Astrocyte (in vitro differentiated cells and primary cell): ENCODE measurements around the gene COL24A1. TPM values are rescaled to one million over a fixed set of nuclear protein-coding genes. Genes with fewer than 3 reads are reported as not detected.

Experiments
- DNase-seq: peaks from one replicate; pipeline ENCODE4 v3.0.0-alpha.2; 2010; ENCODE audit warnings: low read depth
- FAIRE-seq: peaks from 2 replicates; lab custom pipeline; 2011; peaks lifted over from hg19 to GRCh38; lab: Jason Lieb, UNC
- H2AFZ ChIP-seq: 2 replicates; pipeline ENCODE4 v1.6.0; 2012; ENCODE audit warnings: low read depth, low read length, inconsistent platforms
- H3K27ac ChIP-seq: 2 replicates; pipeline ENCODE4 v1.5.1; 2011; ENCODE audit warnings: low read depth, low read length, inconsistent platforms
- H3K27me3 ChIP-seq: 2 replicates; pipeline ENCODE4 v1.6.0; 2011; ENCODE audit warnings: low read length, inconsistent platforms; ENCODE audit not compliant: insufficient read depth
- H3K36me3 ChIP-seq: 2 replicates; pipeline ENCODE4 v1.5.1; 2011; ENCODE audit warnings: low read length, inconsistent platforms; ENCODE audit not compliant: insufficient read depth
- H3K4me1 ChIP-seq: 2 replicates; pipeline ENCODE4 v1.5.1; 2011; ENCODE audit warnings: low read length, inconsistent platforms; ENCODE audit not compliant: insufficient read depth
- H3K4me2 ChIP-seq: 2 replicates; pipeline ENCODE4 v1.6.0; 2012; ENCODE audit warnings: low read length, inconsistent platforms
- H3K4me3 ChIP-seq: 2 replicates; pipeline ENCODE4 v1.5.1; 2011; ENCODE audit warnings: low read depth, mild to moderate bottlenecking, low read length, inconsistent platforms; ENCODE audit not compliant: insufficient read depth
- H3K79me2 ChIP-seq: 2 replicates; pipeline ENCODE4 v1.6.0; 2012; ENCODE audit warnings: mild to moderate bottlenecking, low read length, inconsistent platforms; ENCODE audit not compliant: insufficient read depth
- H3K9ac ChIP-seq: 2 replicates; pipeline ENCODE4 v1.6.0; 2012; ENCODE audit warnings: mild to moderate bottlenecking, low read length, inconsistent platforms
- H3K9me3 ChIP-seq: 2 replicates; pipeline ENCODE4 v1.5.1; 2012; ENCODE audit warnings: low read depth, mild to moderate bottlenecking, low read length, inconsistent platforms; ENCODE audit not compliant: insufficient read depth
- H4K20me1 ChIP-seq: 2 replicates; pipeline ENCODE4 v1.6.0; 2012; ENCODE audit warnings: low read length, inconsistent platforms; ENCODE audit not compliant: insufficient read depth
- H3K27ac Mint-ChIP-seq: one replicate; pipeline ENCODE4 v1.8.0; 2021; ENCODE audit warnings: mild to moderate bottlenecking, mixed read lengths; ENCODE audit not compliant: unreplicated experiment
- H3K27me3 Mint-ChIP-seq: one replicate; pipeline ENCODE4 v1.8.0; 2021; ENCODE audit warnings: low read depth, mixed read lengths; ENCODE audit not compliant: unreplicated experiment
- H3K36me3 Mint-ChIP-seq: one replicate; pipeline ENCODE4 v1.8.0; 2021; ENCODE audit warnings: low read depth, mixed read lengths; ENCODE audit not compliant: unreplicated experiment
- H3K4me1 Mint-ChIP-seq: one replicate; pipeline ENCODE4 v1.8.0; 2021; ENCODE audit warnings: low read depth, mixed read lengths; ENCODE audit not compliant: unreplicated experiment
- H3K4me3 Mint-ChIP-seq: one replicate; pipeline ENCODE4 v1.8.0; 2021; ENCODE audit warnings: mild to moderate bottlenecking, moderate library complexity, mixed read lengths; ENCODE audit not compliant: unreplicated experiment
- H3K9me3 Mint-ChIP-seq: one replicate; pipeline ENCODE4 v1.8.0; 2021; ENCODE audit warnings: mild to moderate bottlenecking, mixed read lengths; ENCODE audit not compliant: unreplicated experiment
- EZH2 ChIP-seq: IDR thresholded peaks from 2 replicates; pipeline ENCODE4 v1.6.1; 2012; ENCODE audit warnings: mild to moderate bottlenecking, low read length, inconsistent platforms; ENCODE audit not compliant: insufficient read depth
- total RNA-seq: library from RNA; stranded (reverse); gene quantifications from 2 replicates; pipeline ENCODE4 v1.2.1, GENCODE V29; 2021
- TF ChIP-seq, protein P1 (sequence below): IDR thresholded peaks from 2 replicates; pipeline ENCODE4 v1.5.1; 2011; ENCODE audit warnings: low read depth, mild to moderate bottlenecking, inconsistent platforms, low read length, moderate library complexity; ENCODE audit not compliant: insufficient read depth

COL24A1 gene
- total RNA-seq, 1 donor from 2014 or later, result 5.6 TPM

DNA sequence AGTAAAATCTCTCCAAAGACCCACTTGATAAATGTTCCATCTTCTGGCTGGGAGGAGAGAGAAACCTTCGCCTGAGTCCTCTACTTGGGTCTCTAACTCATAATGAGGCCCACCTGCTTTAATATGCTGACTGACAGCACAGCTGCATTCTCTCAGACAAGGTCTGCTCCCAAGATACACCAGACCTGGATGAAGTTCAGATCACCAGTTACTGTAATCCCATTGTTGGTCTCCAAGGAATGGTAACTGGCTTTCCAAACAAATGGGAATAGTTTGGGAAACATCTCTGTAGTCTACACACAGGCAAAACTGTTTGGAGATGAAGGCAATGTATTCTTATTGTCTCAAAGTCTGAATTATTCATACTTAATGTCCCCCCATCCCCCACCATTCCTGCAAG lies 27.9 kb upstream of the COL24A1 start:
- H3K4me2 ChIP-seq, result no peak overlapping the region
- no peak overlapping the region for H3K27ac ChIP-seq
- TF ChIP-seq EZH2, result no peak
- TF ChIP-seq, protein P1, sequence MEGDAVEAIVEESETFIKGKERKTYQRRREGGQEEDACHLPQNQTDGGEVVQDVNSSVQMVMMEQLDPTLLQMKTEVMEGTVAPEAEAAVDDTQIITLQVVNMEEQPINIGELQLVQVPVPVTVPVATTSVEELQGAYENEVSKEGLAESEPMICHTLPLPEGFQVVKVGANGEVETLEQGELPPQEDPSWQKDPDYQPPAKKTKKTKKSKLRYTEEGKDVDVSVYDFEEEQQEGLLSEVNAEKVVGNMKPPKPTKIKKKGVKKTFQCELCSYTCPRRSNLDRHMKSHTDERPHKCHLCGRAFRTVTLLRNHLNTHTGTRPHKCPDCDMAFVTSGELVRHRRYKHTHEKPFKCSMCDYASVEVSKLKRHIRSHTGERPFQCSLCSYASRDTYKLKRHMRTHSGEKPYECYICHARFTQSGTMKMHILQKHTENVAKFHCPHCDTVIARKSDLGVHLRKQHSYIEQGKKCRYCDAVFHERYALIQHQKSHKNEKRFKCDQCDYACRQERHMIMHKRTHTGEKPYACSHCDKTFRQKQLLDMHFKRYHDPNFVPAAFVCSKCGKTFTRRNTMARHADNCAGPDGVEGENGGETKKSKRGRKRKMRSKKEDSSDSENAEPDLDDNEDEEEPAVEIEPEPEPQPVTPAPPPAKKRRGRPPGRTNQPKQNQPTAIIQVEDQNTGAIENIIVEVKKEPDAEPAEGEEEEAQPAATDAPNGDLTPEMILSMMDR, result no peak
- no peaks in the 10 kb centered on the region for H3K9me3 ChIP-seq
- DNase-seq (no peak), FAIRE-seq (no peak)
- no peaks in the 10 kb centered on the region for H3K4me1 Mint-ChIP-seq
- H2AFZ ChIP-seq, result no peak overlapping the region
- no peaks in the 10 kb centered on the region for H3K79me2 ChIP-seq
- no peaks in the 10 kb centered on the region for H3K4me1 ChIP-seq
- H3K9ac ChIP-seq, result no peak overlapping the region
- H3K4me3 Mint-ChIP-seq, result no peak overlapping the region
- H3K4me3 ChIP-seq, result no peak overlapping the region
- no peaks in the 10 kb centered on the region for H4K20me1 ChIP-seq
- H3K27me3 ChIP-seq, result no peaks in the 10 kb centered on the region
- peaks cover 9% of the 10 kb centered on the region for H3K9me3 Mint-ChIP-seq
- H3K27me3 Mint-ChIP-seq, result no peaks in the 10 kb centered on the region
- H3K27ac Mint-ChIP-seq, result no peak overlapping the region
- H3K36me3 ChIP-seq, result no peaks in the 10 kb centered on the region
- H3K36me3 Mint-ChIP-seq, result no peaks in the 10 kb centered on the region

DNA sequence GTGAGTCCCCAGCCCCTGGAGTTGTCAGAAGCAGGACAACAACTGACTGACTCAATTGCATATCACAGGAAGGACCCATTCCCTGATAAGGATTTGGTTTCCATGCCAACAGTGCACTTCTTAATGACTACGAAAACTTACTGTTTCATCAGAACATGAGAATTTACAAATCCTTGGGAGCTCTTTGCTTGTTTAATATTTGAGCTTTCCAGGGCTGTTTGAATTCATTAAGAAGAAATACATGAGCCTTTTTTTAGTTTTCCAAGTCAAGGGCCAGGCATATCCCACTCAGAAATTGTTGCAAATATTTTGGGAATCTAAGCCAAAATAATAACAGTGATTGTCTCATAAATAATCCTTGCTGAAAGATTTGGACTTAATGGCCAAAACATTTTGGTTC lies 27.2 kb upstream of the COL24A1 start:
- H3K27ac Mint-ChIP-seq, result no peak overlapping the region
- TF ChIP-seq, protein P1, result no peak
- TF ChIP-seq EZH2, result no peak
- H3K27me3 Mint-ChIP-seq, result no peaks in the 10 kb centered on the region
- DNase-seq, result peak; percentile 53
- Histone ChIP-seq H2AFZ (no peak overlapping the region), H3K4me2 (no peak overlapping the region), H3K27me3 (no peaks in the 10 kb centered on the region), H4K20me1 (no peaks in the 10 kb centered on the region), H3K9ac (no peak overlapping the region), H3K4me1 (no peaks in the 10 kb centered on the region), H3K36me3 (no peaks in the 10 kb centered on the region), H3K27ac (no peak overlapping the region), H3K79me2 (no peaks in the 10 kb centered on the region), H3K4me3 (no peak overlapping the region), H3K9me3 (no peaks in the 10 kb centered on the region)
- no peaks in the 10 kb centered on the region for H3K4me1 Mint-ChIP-seq
- H3K36me3 Mint-ChIP-seq, result no peaks in the 10 kb centered on the region
- no peak for FAIRE-seq
- H3K4me3 Mint-ChIP-seq, result no peak overlapping the region
- H3K9me3 Mint-ChIP-seq, result peaks cover 9% of the 10 kb centered on the region

DNA sequence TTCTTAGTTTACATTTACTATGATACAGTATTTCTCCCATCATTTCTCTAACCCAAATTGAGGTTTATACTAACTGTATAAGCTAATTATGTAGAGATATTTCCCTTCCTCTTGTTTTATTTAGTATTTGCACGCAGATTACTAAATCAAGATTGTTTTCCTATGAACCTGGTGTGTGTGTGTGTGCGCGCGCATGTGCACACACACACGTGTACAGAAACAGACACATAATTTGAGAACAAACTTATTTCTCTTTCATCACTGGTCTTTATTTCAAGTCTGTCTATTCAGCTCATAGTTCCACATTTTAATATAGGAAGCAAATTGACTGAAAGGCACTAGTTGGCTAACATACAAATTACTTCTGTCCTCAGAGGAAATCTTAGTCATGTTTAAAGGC lies 19.7 kb upstream of the COL24A1 start:
- no peak overlapping the region for H3K4me3 Mint-ChIP-seq
- no peaks in the 10 kb centered on the region for H3K4me1 Mint-ChIP-seq
- H3K9me3 ChIP-seq, result no peaks in the 10 kb centered on the region
- H3K27ac Mint-ChIP-seq, result no peak overlapping the region
- FAIRE-seq (no peak), DNase-seq (no peak)
- H3K27me3 Mint-ChIP-seq, result no peaks in the 10 kb centered on the region
- H3K27me3 ChIP-seq, result no peaks in the 10 kb centered on the region
- H4K20me1 ChIP-seq, result no peaks in the 10 kb centered on the region
- no peaks in the 10 kb centered on the region for H3K4me1 ChIP-seq
- no peaks in the 10 kb centered on the region for H3K79me2 ChIP-seq
- no peaks in the 10 kb centered on the region for H3K36me3 ChIP-seq
- H3K9ac ChIP-seq, result no peak overlapping the region
- no peak overlapping the region for H3K4me2 ChIP-seq
- H3K9me3 Mint-ChIP-seq, result peaks cover 3% of the 10 kb centered on the region
- no peaks in the 10 kb centered on the region for H3K36me3 Mint-ChIP-seq
- no peak overlapping the region for H2AFZ ChIP-seq
- TF ChIP-seq EZH2, result no peak
- TF ChIP-seq, protein P1, result no peak
- no peak overlapping the region for H3K27ac ChIP-seq
- no peak overlapping the region for H3K4me3 ChIP-seq
